ENCODE results near the gene MYL7. TPM values are rescaled to one million over a fixed set of nuclear protein-coding genes. Genes with fewer than 3 reads are reported as not detected.

The MYL7 gene
- not detected for polyA plus RNA-seq (2013)

GRCh38 chr7:44141221-44141850 lies at the start of gene MYL7:
TSS of gene MYL7 (minus strand) at chr7:44141332. CDS start at chr7:44141305, 27 bp downstream.
- ChIA-PET CTCF (interaction anchor here (0.6 to 1.5 kb wide), 3 partner anchors 22 to 94 kb away, joined by 3 to 5 read pairs (median 3); no protein-coding TSS in a partner anchor), POLR2A (no interaction called here)
- no peak for DNase-seq
- peaks cover 0 to 27% (median 17%) of the 10 kb centered on the region in 5 experiments for H3K27me3 ChIP-seq (replicated peaks in 2 of 5; ENCODE audit: control insufficient read depth in 4 of 5, insufficient read depth in 5 of 5, low read length in 4 of 5)
- peaks cover 0 to 5% (median 0%) of the 10 kb centered on the region in 5 experiments for H3K9me3 ChIP-seq (ENCODE audit: control extremely low read depth in 1 of 5, control insufficient read depth in 4 of 5, insufficient read depth in 2 of 5, low read depth in 1 of 5, low read length in 4 of 5)
- H3K36me3 ChIP-seq (ENCODE audit: control insufficient read depth in 4 of 4, insufficient read depth in 4 of 4, low read length in 3 of 4) = no peaks in the 10 kb centered on the region
- H3K4me1 ChIP-seq (ENCODE audit: control extremely low read depth in 1 of 4, control insufficient read depth in 4 of 4, insufficient read depth in 4 of 4, low read length in 3 of 4) = peaks cover 0 to 12% (median 9%) of the 10 kb centered on the region in 4 experiments
- H3K27ac ChIP-seq (ENCODE audit: insufficient read depth in 1 of 2, low read depth in 1 of 2, low read length in 2 of 2, poor library complexity in 1 of 2, severe bottlenecking in 2 of 2) = no peak within 1 kb of the TSS
- 91% methylated on average over 4 of the region's 6 CpGs for WGBS (ENCODE audit: insufficient coverage)
- no peak within 1 kb of the TSS for H3K4me3 ChIP-seq (ENCODE audit: control insufficient read depth in 1 of 7, extremely low read depth in 1 of 7, insufficient read depth in 4 of 7, low read depth in 2 of 7, low read length in 6 of 7)

- Histone ChIP-seq H3K36me3 (ENCODE audit: control insufficient read depth in 4 of 4, insufficient read depth in 4 of 4, low read length in 3 of 4) (no peaks in the 10 kb centered on the region), H3K4me1 (ENCODE audit: control extremely low read depth in 1 of 4, control insufficient read depth in 4 of 4, insufficient read depth in 4 of 4, low read length in 3 of 4) (no peaks in the 10 kb centered on the region), H3K27me3 (replicated peaks in 2 of 5; ENCODE audit: control insufficient read depth in 4 of 5, insufficient read depth in 5 of 5, low read length in 4 of 5) (peaks cover 0 to 5% (median 2%) of the 10 kb centered on the region in 5 experiments), H3K4me3 (ENCODE audit: control insufficient read depth in 1 of 7, extremely low read depth in 1 of 7, insufficient read depth in 4 of 7, low read depth in 2 of 7, low read length in 6 of 7) (no peak overlapping the region), H3K9me3 (ENCODE audit: control extremely low read depth in 1 of 5, control insufficient read depth in 4 of 5, insufficient read depth in 2 of 5, low read depth in 1 of 5, low read length in 4 of 5) (no peaks in the 10 kb centered on the region), H3K27ac (ENCODE audit: insufficient read depth in 1 of 2, low read depth in 1 of 2, low read length in 2 of 2, poor library complexity in 1 of 2, severe bottlenecking in 2 of 2) (no peak overlapping the region)
- WGBS (ENCODE audit: insufficient coverage) = 95% methylated on average over 13 of the region's 14 CpGs
- no peak for DNase-seq
- CTCF ChIA-PET = interaction anchor here (0.6 kb wide), 1 partner anchor 11 kb away, joined by 3 read pairs; the partner anchor contains the start of gene YKT6
- POLR2A ChIA-PET = no interaction called here
Measured at GRCh38 chr7:44189993-44190872, 49.1 kb upstream of the MYL7 start.

GRCh38 chr7:44189286-44189992 lies 48.3 kb upstream of the MYL7 start, which contains the start of gene GCK:
TSS of gene GCK (minus strand) at chr7:44189439. CDS start at chr7:44188953, 486 bp downstream.
- peaks cover 0 to 5% (median 2%) of the 10 kb centered on the region in 5 experiments for H3K27me3 ChIP-seq (replicated peaks in 2 of 5; ENCODE audit: control insufficient read depth in 4 of 5, insufficient read depth in 5 of 5, low read length in 4 of 5)
- H3K4me3 ChIP-seq (ENCODE audit: control insufficient read depth in 1 of 7, extremely low read depth in 1 of 7, insufficient read depth in 4 of 7, low read depth in 2 of 7, low read length in 6 of 7) = no peak within 1 kb of the TSS
- WGBS (ENCODE audit: insufficient coverage) = 97% methylated on average over 5 of the region's 11 CpGs
- no peaks in the 10 kb centered on the region for H3K4me1 ChIP-seq (ENCODE audit: control extremely low read depth in 1 of 4, control insufficient read depth in 4 of 4, insufficient read depth in 4 of 4, low read length in 3 of 4)
- CTCF ChIA-PET = interaction anchor here (0.6 kb wide), 1 partner anchor 11 kb away, joined by 3 read pairs; the partner anchor contains the start of gene YKT6
- H3K36me3 ChIP-seq (ENCODE audit: control insufficient read depth in 4 of 4, insufficient read depth in 4 of 4, low read length in 3 of 4) = no peaks in the 10 kb centered on the region
- POLR2A ChIA-PET = no interaction called here
- DNase-seq = no peak
- no peaks in the 10 kb centered on the region for H3K9me3 ChIP-seq (ENCODE audit: control extremely low read depth in 1 of 5, control insufficient read depth in 4 of 5, insufficient read depth in 2 of 5, low read depth in 1 of 5, low read length in 4 of 5)
- H3K27ac ChIP-seq (ENCODE audit: insufficient read depth in 1 of 2, low read depth in 1 of 2, low read length in 2 of 2, poor library complexity in 1 of 2, severe bottlenecking in 2 of 2) = no peak within 1 kb of the TSS

GRCh38 chr7:44188480-44189225 lies 47.5 kb upstream of the MYL7 start:
- H3K27ac ChIP-seq (ENCODE audit: insufficient read depth in 1 of 2, low read depth in 1 of 2, low read length in 2 of 2, poor library complexity in 1 of 2, severe bottlenecking in 2 of 2) = no peak overlapping the region
- H3K4me1 ChIP-seq (ENCODE audit: control extremely low read depth in 1 of 4, control insufficient read depth in 4 of 4, insufficient read depth in 4 of 4, low read length in 3 of 4) = no peaks in the 10 kb centered on the region
- peaks cover 0 to 5% (median 2%) of the 10 kb centered on the region in 5 experiments for H3K27me3 ChIP-seq (replicated peaks in 2 of 5; ENCODE audit: control insufficient read depth in 4 of 5, insufficient read depth in 5 of 5, low read length in 4 of 5)
- no peaks in the 10 kb centered on the region for H3K36me3 ChIP-seq (ENCODE audit: control insufficient read depth in 4 of 4, insufficient read depth in 4 of 4, low read length in 3 of 4)
- ChIA-PET CTCF (interaction anchor here (1.2 kb wide), 1 partner anchor 8 kb away, joined by 3 read pairs; no protein-coding TSS in a partner anchor), POLR2A (no interaction called here)
- whole genome bisulfite sequencing (ENCODE audit: insufficient coverage) = 89% methylated on average over 14 of the region's 16 CpGs
- H3K9me3 ChIP-seq (ENCODE audit: control extremely low read depth in 1 of 5, control insufficient read depth in 4 of 5, insufficient read depth in 2 of 5, low read depth in 1 of 5, low read length in 4 of 5) = no peaks in the 10 kb centered on the region
- no peak for DNase-seq
- H3K4me3 ChIP-seq (ENCODE audit: control insufficient read depth in 1 of 7, extremely low read depth in 1 of 7, insufficient read depth in 4 of 7, low read depth in 2 of 7, low read length in 6 of 7) = no peak overlapping the region

GRCh38 chr7:44187636-44188416 lies 46.7 kb upstream of the MYL7 start:
- ChIA-PET POLR2A (no interaction called here), CTCF (interaction anchor here (1.2 kb wide), 1 partner anchor 9 kb away, joined by 3 read pairs; no protein-coding TSS in a partner anchor)
- Histone ChIP-seq H3K27ac (ENCODE audit: insufficient read depth in 1 of 2, low read depth in 1 of 2, low read length in 2 of 2, poor library complexity in 1 of 2, severe bottlenecking in 2 of 2) (no peak overlapping the region), H3K4me3 (ENCODE audit: control insufficient read depth in 1 of 7, extremely low read depth in 1 of 7, insufficient read depth in 4 of 7, low read depth in 2 of 7, low read length in 6 of 7) (no peak overlapping the region), H3K4me1 (ENCODE audit: control extremely low read depth in 1 of 4, control insufficient read depth in 4 of 4, insufficient read depth in 4 of 4, low read length in 3 of 4) (no peaks in the 10 kb centered on the region), H3K27me3 (replicated peaks in 2 of 5; ENCODE audit: control insufficient read depth in 4 of 5, insufficient read depth in 5 of 5, low read length in 4 of 5) (peaks cover 0 to 5% (median 2%) of the 10 kb centered on the region in 5 experiments), H3K36me3 (ENCODE audit: control insufficient read depth in 4 of 4, insufficient read depth in 4 of 4, low read length in 3 of 4) (no peaks in the 10 kb centered on the region), H3K9me3 (ENCODE audit: control extremely low read depth in 1 of 5, control insufficient read depth in 4 of 5, insufficient read depth in 2 of 5, low read depth in 1 of 5, low read length in 4 of 5) (peaks cover 0 to 2% (median under 1%) of the 10 kb centered on the region in 5 experiments)
- WGBS (ENCODE audit: insufficient coverage) = 83% methylated on average over 8 of the region's 9 CpGs
- DNase-seq = no peak

GRCh38 chr7:44186736-44187135 lies 45.6 kb upstream of the MYL7 start:
- ChIA-PET CTCF (no interaction called here), POLR2A (no interaction called here)
- H3K4me1 ChIP-seq (ENCODE audit: control extremely low read depth in 1 of 4, control insufficient read depth in 4 of 4, insufficient read depth in 4 of 4, low read length in 3 of 4) = no peaks in the 10 kb centered on the region
- WGBS (ENCODE audit: insufficient coverage) = 93% methylated on average over 2 of the region's 5 CpGs
- H3K36me3 ChIP-seq (ENCODE audit: control insufficient read depth in 4 of 4, insufficient read depth in 4 of 4, low read length in 3 of 4) = no peaks in the 10 kb centered on the region
- no peak for DNase-seq
- H3K27ac ChIP-seq (ENCODE audit: insufficient read depth in 1 of 2, low read depth in 1 of 2, low read length in 2 of 2, poor library complexity in 1 of 2, severe bottlenecking in 2 of 2) = no peak overlapping the region
- H3K4me3 ChIP-seq (ENCODE audit: control insufficient read depth in 1 of 7, extremely low read depth in 1 of 7, insufficient read depth in 4 of 7, low read depth in 2 of 7, low read length in 6 of 7) = no peak overlapping the region
- H3K27me3 ChIP-seq (replicated peaks in 2 of 5; ENCODE audit: control insufficient read depth in 4 of 5, insufficient read depth in 5 of 5, low read length in 4 of 5) = peaks cover 0 to 2% (median 0%) of the 10 kb centered on the region in 5 experiments
- H3K9me3 ChIP-seq (ENCODE audit: control extremely low read depth in 1 of 5, control insufficient read depth in 4 of 5, insufficient read depth in 2 of 5, low read depth in 1 of 5, low read length in 4 of 5) = peaks cover 0 to 8% (median 7%) of the 10 kb centered on the region in 5 experiments

All from common myeloid progenitor, CD34-positive (primary cell).